HEK293T (cell line): Measurements from ENCODE around the gene KRT14.

Source experiments
- CTCF ChIA-PET: fragments of 350-600 bp; formaldehyde crosslinking; extraction: SDS; loops from one replicate; lab custom pipeline; 2021; ENCODE audit warnings: antibody characterized with exemption, inconsistent platforms; lab: Yijun Ruan, JAX
- POLR2A ChIA-PET: fragments of 350-600 bp; formaldehyde crosslinking; extraction: SDS; loops from one replicate; lab custom pipeline; 2020; ENCODE audit warnings: antibody characterized with exemption, inconsistent platforms; lab: Yijun Ruan, JAX
- DNase-seq: peaks from one replicate; pipeline ENCODE4 v3.0.0; 2012; ENCODE audit warnings: mixed read lengths; ENCODE audit errors: extremely low spot score
- ARNT ChIP-seq: fragments of 450-650 bp; IDR thresholded peaks from 2 replicates; pipeline ENCODE4 v1.6.1; 2017; ENCODE audit warnings: mild to moderate bottlenecking
- BHLHE40 ChIP-seq: fragments of 450-650 bp; IDR thresholded peaks from 2 replicates; pipeline ENCODE4 v1.6.1; 2016; ENCODE audit warnings: mild to moderate bottlenecking, moderate library complexity, borderline replicate concordance
- CTBP1 ChIP-seq: fragments of 450-650 bp; IDR thresholded peaks from 2 replicates; pipeline ENCODE4 v1.6.1; 2016; ENCODE audit warnings: borderline replicate concordance
- ELF4 ChIP-seq: fragments of 450-650 bp; IDR thresholded peaks from 2 replicates; pipeline ENCODE4 v1.6.1; 2017; ENCODE audit warnings: antibody characterized with exemption
- FOXA1 ChIP-seq: fragments of 450-650 bp; IDR thresholded peaks from 2 replicates; pipeline ENCODE4 v1.6.1; 2016; ENCODE audit warnings: mild to moderate bottlenecking
- FOXK2 ChIP-seq: fragments of 450-650 bp; IDR thresholded peaks from 2 replicates; pipeline ENCODE4 v1.6.1; 2016; ENCODE audit warnings: mild to moderate bottlenecking
- FOXM1 ChIP-seq: fragments of 450-650 bp; IDR thresholded peaks from 2 replicates; pipeline ENCODE4 v1.6.1; 2017; ENCODE audit warnings: mild to moderate bottlenecking, borderline replicate concordance
- HDGF ChIP-seq: fragments of 450-650 bp; IDR thresholded peaks from 2 replicates; pipeline ENCODE4 v1.6.1; 2017; ENCODE audit warnings: antibody characterized with exemption, borderline replicate concordance
- L3MBTL2 ChIP-seq: fragments of 450-650 bp; conservative IDR thresholded peaks from 2 replicates; pipeline ENCODE4 v1.6.1; 2016; ENCODE audit warnings: mild to moderate bottlenecking
- LEF1 ChIP-seq: fragments of 450-650 bp; IDR thresholded peaks from 2 replicates; pipeline ENCODE4 v1.6.1; 2017; ENCODE audit warnings: mild to moderate bottlenecking, borderline replicate concordance
- NFRKB ChIP-seq: fragments of 450-650 bp; IDR thresholded peaks from 2 replicates; pipeline ENCODE4 v1.6.1; 2016; ENCODE audit warnings: mild to moderate bottlenecking, moderate library complexity
- SP1 ChIP-seq: fragments of 450-650 bp; IDR thresholded peaks from 2 replicates; pipeline ENCODE4 v1.6.1; 2017
- SUZ12 ChIP-seq: fragments of 450-650 bp; IDR thresholded peaks from 2 replicates; pipeline ENCODE4 v1.6.1; 2016; ENCODE audit warnings: mild to moderate bottlenecking
- TARDBP ChIP-seq: fragments of 450-650 bp; IDR thresholded peaks from 2 replicates; pipeline ENCODE4 v1.6.1; 2016
- ZNF384 ChIP-seq: fragments of 450-650 bp; IDR thresholded peaks from 2 replicates; pipeline ENCODE4 v1.6.1; 2016
- TF ChIP-seq, protein P1 (sequence below): fragments of 450-650 bp; IDR thresholded peaks from 2 replicates; pipeline ENCODE4 v1.6.1; 2016

KRT14 gene

DNA sequence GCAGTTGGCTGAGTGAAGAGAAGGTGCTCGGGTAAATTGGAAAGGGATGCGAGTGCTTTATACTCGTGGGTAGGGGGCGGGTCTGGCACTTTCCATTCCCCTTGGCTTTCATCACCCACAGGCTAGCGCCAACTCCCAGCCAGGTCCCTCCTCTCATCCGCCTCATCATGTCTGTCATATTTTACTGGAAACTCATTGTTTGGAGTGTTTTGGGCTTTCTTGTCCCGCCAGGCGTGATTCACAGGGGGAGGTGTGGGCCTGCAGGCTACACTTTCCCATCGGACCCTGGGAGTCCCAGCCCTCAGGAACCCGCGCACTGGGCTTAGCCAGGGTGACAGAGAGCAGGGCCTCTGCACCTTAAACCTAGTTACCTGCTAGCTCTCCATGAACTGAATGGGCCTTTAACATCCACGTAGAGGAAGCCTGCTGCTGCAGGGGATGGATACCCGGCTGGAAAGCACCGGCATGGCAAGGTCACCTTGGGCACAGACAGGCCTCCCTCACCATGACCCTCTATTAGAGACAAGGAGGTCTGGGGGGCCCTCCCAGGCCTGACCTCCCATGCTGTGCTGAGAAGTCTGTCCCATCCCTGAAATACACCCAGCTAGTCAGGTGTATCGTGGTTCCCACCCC lies at the start of gene KRT14:
TSS of gene KRT14 (minus strand) at position 33 of the 633 bp plus-strand sequence. CDS start 61 bp downstream, outside the sequence.
- DNase-seq: no peak
- TF ChIP-seq ZNF384: no peak
- TF ChIP-seq HDGF: no peak
- no peak for TF ChIP-seq ELF4
- TF ChIP-seq, protein P1, sequence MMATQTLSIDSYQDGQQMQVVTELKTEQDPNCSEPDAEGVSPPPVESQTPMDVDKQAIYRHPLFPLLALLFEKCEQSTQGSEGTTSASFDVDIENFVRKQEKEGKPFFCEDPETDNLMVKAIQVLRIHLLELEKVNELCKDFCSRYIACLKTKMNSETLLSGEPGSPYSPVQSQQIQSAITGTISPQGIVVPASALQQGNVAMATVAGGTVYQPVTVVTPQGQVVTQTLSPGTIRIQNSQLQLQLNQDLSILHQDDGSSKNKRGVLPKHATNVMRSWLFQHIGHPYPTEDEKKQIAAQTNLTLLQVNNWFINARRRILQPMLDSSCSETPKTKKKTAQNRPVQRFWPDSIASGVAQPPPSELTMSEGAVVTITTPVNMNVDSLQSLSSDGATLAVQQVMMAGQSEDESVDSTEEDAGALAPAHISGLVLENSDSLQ: no peak
- TF ChIP-seq LEF1: no peak
- TF ChIP-seq L3MBTL2: no peak
- TF ChIP-seq FOXM1: no peak
- TF ChIP-seq TARDBP: no peak
- TF ChIP-seq CTBP1: no peak
- no peak for TF ChIP-seq NFRKB
- TF ChIP-seq ARNT: no peak
- TF ChIP-seq FOXK2: no peak
- TF ChIP-seq SUZ12: no peak
- TF ChIP-seq BHLHE40: no peak
- no peak for TF ChIP-seq SP1
- no peak for TF ChIP-seq FOXA1
- ChIA-PET CTCF (interaction anchor here (1.6 kb wide), 1 partner anchor 62 kb away, joined by 3 read pairs; no protein-coding TSS in a partner anchor), POLR2A (interaction anchor here (1.3 kb wide), 1 partner anchor 101 kb away, joined by 3 read pairs; no protein-coding TSS in a partner anchor)

DNA sequence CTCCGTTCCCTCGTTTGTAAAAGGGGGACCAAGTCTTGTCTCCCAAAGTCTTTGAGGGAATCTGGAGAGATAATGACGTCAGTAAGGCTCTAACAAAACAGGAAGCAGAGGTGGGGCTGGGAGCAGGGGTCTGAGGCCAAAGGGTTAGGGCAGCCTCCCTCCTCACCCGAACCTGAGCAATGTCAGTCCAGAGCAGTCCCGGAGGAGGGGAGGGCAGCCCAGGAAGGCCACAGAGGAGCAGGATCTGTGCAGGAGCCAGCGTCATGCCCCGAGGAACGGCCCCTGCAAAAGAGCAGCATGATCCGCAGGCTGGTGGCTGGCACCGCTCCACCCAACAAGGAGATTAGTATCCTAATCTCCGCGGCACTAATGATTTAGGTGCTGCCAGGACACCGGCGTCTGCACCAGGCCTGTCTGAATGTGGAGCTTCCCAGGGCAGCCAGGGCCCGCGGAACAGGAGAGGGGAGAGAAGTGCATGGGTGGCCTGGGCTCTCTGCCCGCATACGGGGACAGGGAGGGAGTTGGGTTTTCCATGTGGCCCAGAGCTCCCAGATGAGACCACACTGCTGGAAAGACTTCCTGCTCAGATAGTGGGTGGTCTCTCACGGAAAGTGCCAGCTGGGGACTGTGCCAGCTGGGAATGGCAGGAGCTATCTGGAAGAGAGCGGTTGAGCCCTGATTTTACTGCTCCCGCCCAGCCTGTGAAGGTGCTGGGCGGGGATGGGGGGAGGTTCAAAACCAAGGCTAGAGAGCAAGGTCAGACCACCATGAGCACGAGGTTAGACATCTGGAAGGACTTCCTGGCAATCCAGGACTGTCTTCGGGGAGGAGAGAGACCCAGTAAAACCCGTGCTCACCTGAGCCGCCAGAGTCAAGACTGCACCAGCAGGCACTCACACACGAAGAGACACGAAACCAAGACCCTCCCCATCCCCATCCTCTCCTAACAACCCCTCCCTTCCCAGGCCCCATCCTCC lies 48.7 kb upstream of the KRT14 start:
- DNase-seq: no peak
- TF ChIP-seq ARNT: no peak
- CTCF ChIA-PET: interaction anchor here (0.8 to 1.2 kb wide), 3 partner anchors 10 to 56 kb away, joined by 3 read pairs; no protein-coding TSS in a partner anchor
- POLR2A ChIA-PET: interaction anchor here (0.6 to 0.9 kb wide), 2 partner anchors 53 to 54 kb away, joined by 3 read pairs; no protein-coding TSS in a partner anchor

DNA sequence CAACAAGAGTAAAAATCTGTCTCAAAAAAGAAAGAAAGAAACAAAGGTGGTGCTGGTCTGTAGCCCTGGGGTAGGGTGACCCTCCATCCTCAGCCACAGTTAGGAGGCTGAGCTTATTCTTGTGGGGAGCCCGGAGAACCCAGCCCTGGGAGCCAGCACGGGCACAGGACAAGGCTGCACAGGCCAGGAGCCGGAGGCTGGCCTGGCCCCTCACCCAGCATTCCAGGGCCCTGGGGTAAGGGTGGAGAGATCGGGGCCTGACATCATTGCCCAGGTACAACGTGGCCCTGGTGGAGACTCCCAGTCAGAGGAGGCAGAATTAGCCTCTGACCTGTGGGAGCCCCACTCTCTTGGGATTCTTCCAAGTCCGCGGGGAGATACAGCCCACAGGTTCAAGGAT lies 47.9 kb upstream of the KRT14 start:
- no peak for DNase-seq
- POLR2A ChIA-PET: interaction anchor here (0.7 kb wide), 1 partner anchor 14 kb away, joined by 3 read pairs; no protein-coding TSS in a partner anchor
- no peak for TF ChIP-seq SUZ12
- TF ChIP-seq, protein P1: no peak
- TF ChIP-seq TARDBP: no peak
- TF ChIP-seq LEF1: no peak
- TF ChIP-seq ARNT: no peak
- TF ChIP-seq ZNF384: no peak
- no peak for TF ChIP-seq BHLHE40
- no peak for TF ChIP-seq FOXK2
- TF ChIP-seq NFRKB: no peak
- TF ChIP-seq CTBP1: no peak
- TF ChIP-seq L3MBTL2: no peak
- TF ChIP-seq HDGF: no peak
- no peak for TF ChIP-seq SP1
- TF ChIP-seq FOXM1: no peak
- no peak for TF ChIP-seq FOXA1
- CTCF ChIA-PET: interaction anchor here (1.2 kb wide), 1 partner anchor 11 kb away, joined by 3 read pairs; no protein-coding TSS in a partner anchor

DNA sequence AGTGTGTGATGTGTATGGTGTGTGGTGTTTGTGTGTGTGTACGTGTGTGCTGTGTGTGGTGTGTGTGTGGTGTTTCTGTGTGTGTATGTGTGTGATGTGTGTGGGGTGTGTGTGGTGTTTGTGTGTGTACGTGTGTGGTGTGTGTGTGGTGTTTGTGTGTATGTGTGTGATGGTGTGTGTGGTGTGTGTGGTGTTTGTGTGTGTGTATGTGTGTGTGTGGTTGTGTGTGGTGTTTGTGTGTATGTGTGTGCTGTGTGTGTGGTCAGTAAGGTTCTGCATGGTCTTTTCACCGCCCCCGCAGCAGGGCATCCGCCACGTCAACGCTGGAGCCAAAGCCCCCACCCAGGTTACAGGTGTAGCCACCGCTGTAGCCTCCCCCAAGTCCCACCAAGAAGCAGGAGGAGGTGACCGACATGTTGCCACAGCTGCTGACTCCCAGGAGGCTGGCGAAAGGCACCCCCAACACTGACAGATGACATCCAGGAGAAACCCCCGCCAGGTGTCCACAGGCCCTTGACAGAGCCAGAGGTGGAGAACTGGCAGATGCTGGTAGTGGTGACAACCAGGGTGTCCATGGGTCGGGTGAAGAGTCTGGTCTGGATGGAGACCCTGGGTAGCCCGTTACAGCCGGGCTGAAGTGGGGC lies 47.0 kb upstream of the KRT14 start:
- CTCF ChIA-PET: no interaction called here
- no peak for DNase-seq
- TF ChIP-seq BHLHE40: no peak
- no peak for TF ChIP-seq ELF4
- no peak for TF ChIP-seq L3MBTL2
- TF ChIP-seq HDGF: no peak
- TF ChIP-seq, protein P1: no peak
- no peak for TF ChIP-seq FOXA1
- no peak for TF ChIP-seq CTBP1
- TF ChIP-seq ARNT: no peak
- TF ChIP-seq TARDBP: no peak
- no peak for TF ChIP-seq LEF1
- TF ChIP-seq NFRKB: no peak
- TF ChIP-seq SUZ12: no peak
- POLR2A ChIA-PET: interaction anchor here (0.7 kb wide), 1 partner anchor 13 kb away, joined by 3 read pairs; no protein-coding TSS in a partner anchor

DNA sequence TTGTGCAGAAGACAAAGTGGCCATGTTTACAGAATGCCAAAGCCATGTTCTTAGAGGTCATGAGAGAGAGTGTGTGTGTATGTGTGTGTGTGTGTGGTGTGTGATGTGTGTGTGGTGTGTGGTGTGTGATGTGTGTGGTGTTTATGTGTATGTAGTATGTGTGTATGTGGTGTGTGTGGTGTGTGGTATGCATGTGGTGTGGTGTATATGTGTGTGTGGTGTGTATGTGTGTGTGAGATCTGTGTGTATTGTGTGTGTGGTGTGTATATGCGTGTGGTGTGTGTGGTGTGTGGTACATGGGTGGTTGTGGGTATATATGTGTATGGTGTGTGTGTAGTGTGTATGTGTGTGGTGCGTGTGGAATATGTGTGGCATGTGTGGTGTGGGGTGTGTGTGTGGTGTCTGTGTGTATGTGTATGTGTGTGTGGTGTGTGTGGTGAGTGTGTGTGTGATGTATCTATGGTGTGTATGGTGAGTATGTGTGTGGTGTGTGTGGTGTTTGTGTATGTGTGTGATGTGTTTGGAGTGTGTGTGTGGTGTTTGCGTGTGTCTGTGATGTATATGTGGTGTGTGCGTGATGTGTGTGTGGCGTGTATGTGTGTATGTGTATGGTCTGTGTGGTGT lies 45.9 kb upstream of the KRT14 start:
- TF ChIP-seq ARNT (no peak), CTBP1 (no peak), NFRKB (no peak), L3MBTL2 (no peak), LEF1 (no peak), BHLHE40 (no peak), ZNF384 (no peak)
- TF ChIP-seq, protein P1: no peak
- CTCF ChIA-PET: no interaction called here
- no peak for DNase-seq
- POLR2A ChIA-PET: no interaction called here
